ENCODE measurements around the gene C20orf173. TPM values are rescaled to one million over a fixed set of nuclear protein-coding genes. Genes with fewer than 3 reads are reported as not detected.

C20orf173 gene
- total and polyA plus RNA-seq, 2 of the 13 experiments (the other 11 are each of a cell fraction or from before 2014, with no cell fraction given), result not detected

DNA sequence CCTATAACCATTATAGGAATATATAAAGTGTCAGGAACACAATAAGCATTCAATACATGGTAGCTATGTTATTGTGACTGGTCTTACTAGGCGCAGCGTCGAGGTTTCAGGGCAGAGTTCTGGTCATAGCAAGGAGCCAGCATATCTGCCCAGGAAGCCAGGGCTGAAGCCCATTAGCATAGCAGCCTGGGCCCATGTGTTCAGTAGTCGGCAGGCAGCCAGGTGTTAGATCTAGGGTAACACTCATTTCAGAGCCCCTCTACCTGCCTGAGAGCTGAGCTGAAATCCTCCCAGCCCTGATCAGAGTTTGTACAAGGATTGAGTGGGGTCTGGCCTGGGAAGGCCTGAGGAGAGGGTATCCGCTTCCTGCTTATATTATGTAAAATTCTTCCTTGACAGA, 32.1 kb downstream of the C20orf173 start (continued):
- TF ChIP-seq, protein P1, sequence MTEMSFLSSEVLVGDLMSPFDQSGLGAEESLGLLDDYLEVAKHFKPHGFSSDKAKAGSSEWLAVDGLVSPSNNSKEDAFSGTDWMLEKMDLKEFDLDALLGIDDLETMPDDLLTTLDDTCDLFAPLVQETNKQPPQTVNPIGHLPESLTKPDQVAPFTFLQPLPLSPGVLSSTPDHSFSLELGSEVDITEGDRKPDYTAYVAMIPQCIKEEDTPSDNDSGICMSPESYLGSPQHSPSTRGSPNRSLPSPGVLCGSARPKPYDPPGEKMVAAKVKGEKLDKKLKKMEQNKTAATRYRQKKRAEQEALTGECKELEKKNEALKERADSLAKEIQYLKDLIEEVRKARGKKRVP (CRISPR knock-in tag; IDR thresholded peaks at IDR 0.05), result no peak
- TF ChIP-seq, protein P2, sequence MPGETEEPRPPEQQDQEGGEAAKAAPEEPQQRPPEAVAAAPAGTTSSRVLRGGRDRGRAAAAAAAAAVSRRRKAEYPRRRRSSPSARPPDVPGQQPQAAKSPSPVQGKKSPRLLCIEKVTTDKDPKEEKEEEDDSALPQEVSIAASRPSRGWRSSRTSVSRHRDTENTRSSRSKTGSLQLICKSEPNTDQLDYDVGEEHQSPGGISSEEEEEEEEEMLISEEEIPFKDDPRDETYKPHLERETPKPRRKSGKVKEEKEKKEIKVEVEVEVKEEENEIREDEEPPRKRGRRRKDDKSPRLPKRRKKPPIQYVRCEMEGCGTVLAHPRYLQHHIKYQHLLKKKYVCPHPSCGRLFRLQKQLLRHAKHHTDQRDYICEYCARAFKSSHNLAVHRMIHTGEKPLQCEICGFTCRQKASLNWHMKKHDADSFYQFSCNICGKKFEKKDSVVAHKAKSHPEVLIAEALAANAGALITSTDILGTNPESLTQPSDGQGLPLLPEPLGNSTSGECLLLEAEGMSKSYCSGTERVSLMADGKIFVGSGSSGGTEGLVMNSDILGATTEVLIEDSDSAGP (CRISPR knock-in tag; IDR thresholded peaks at IDR 0.05; ENCODE audit: borderline replicate concordance), result no peak
- TF ChIP-seq ZSCAN12 (CRISPR knock-in tag; IDR thresholded peaks at IDR 0.05) (no peak), CREM (IDR thresholded peaks at IDR 0.05) (no peak), CREM (CRISPR knock-in tag; IDR thresholded peaks at IDR 0.05) (no peak), ZBTB42 (CRISPR knock-in tag; IDR thresholded peaks at IDR 0.05) (no peak)

DNA sequence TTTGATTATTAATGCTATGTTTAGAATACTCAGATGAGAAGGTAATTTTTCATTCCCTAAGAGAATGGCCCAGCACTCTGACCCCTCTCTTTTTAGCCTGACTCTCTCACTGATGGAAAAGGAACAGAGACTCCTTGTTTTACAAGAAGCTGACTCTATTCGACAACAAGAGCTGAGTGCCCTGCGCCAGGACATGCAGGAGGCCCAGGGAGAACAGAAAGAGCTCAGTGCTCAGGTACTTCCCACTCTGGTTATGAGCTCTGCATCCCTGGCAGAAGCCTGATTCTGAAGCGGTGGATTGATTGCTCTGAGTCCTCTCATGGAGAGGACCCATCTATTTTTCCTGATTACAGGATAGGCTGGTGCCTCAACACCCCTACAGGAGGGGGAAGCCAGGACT, 33.0 kb downstream of the C20orf173 start:
- no peak for ATAC-seq
- Histone ChIP-seq H3K9me3 (ENCODE audit: low read length) (no peaks in the 10 kb centered on the region), H3K4me3 (replicated peaks in 1 of 3; ENCODE audit: insufficient read depth in 1 of 3, low read depth in 2 of 3, low read length in 3 of 3) (no peak overlapping the region), H2AFZ (ENCODE audit: low read length) (no peak overlapping the region), H3K4me1 (ENCODE audit: insufficient read depth, low read length) (no peaks in the 10 kb centered on the region), H3K9ac (ENCODE audit: insufficient read depth, low read depth, low read length) (no peak overlapping the region), H3K79me2 (ENCODE audit: insufficient read depth, low read length) (no peaks in the 10 kb centered on the region), H3K4me2 (ENCODE audit: low read depth, low read length) (no peak overlapping the region), H3K27me3 (ENCODE audit: control insufficient read depth in 1 of 2, insufficient read depth in 2 of 2, low read length in 2 of 2) (no peaks in the 10 kb centered on the region), H4K20me1 (ENCODE audit: insufficient read depth, low read length) (no peaks in the 10 kb centered on the region), H3K36me3 (replicated peaks in 1 of 2; ENCODE audit: control insufficient read depth in 1 of 2, insufficient read depth in 2 of 2, low read length in 2 of 2) (peaks cover 72 to 97% of the 10 kb centered on the region in 2 experiments), H3K27ac (ENCODE audit: extremely low read length, insufficient read depth, low read length) (no peak overlapping the region)
- TF ChIP-seq KAT7 (CRISPR knock-in tag; IDR thresholded peaks at IDR 0.05; ENCODE audit: borderline replicate concordance) (no peak), ZNF317 (CRISPR knock-in tag; IDR thresholded peaks at IDR 0.05) (no peak)
- CTCF ChIA-PET (ENCODE audit: low intra/inter-chr PET ratio, low total read pairs), result no interaction called here
- FAIRE-seq, result no peak
- intact Hi-C loops (cut with micrococcal nuclease; ENCODE audit: unreplicated experiment), result no loop called here
- no peak for DNase-seq (ENCODE audit: low spot score)
- in situ Hi-C loops (cut with HindIII; ENCODE audit: extremely low pct_ligation_motif_present, low pct_unique_long_range_greater_than_20kb), result no loop called here
- POLR2A ChIA-PET, result interaction anchor here (1.3 kb wide), 1 partner anchor 10 kb away, joined by 3 read pairs; no protein-coding TSS in a partner anchor
- 100% methylated on average over 3 of the region's 3 CpGs for WGBS (ENCODE audit: low lambda C conversion rate)
- BruUV-seq (replicated peaks), result no TSS peak
